Measurements from ENCODE around the gene WNT9A. TPM values are rescaled to one million over a fixed set of nuclear protein-coding genes. Genes with fewer than 3 reads are reported as not detected.

WNT9A gene
- total and polyA plus RNA-seq, 12 donors, result 0.18 to 2.9 (median 1.0) TPM

- Histone ChIP-seq H3K27ac (no peak overlapping the region), H3K4me1 (replicated peaks in 1 of 2) (no peaks in the 10 kb centered on the region), H3K27me3 (no peaks in the 10 kb centered on the region), H3K9me3 (replicated peaks in 1 of 3) (no peaks in the 10 kb centered on the region), H3K4me3 (no peak overlapping the region), H3K36me3 (replicated peaks in 1 of 2) (no peaks in the 10 kb centered on the region)
- WGBS, 4 donors, result 55 to 70% (median 63%) methylated on average over 3 of the region's 3 CpGs
- TF ChIP-seq POLR2A (IDR thresholded peaks at IDR 0.05) (no peak), CTCF (IDR thresholded peaks at IDR 0.05) (no peak)
- DNase-seq, result no peak
- intact Hi-C loops (cut with DNase I), result no loop called here
Measured at GRCh38 chr1:227870366-227870765, 77.4 kb downstream of the WNT9A start.

GRCh38 chr1:227869851-227870305 is 77.9 kb downstream of the WNT9A start:
- Histone ChIP-seq H3K27me3 (no peaks in the 10 kb centered on the region), H3K4me3 (no peak overlapping the region), H3K36me3 (replicated peaks in 1 of 2) (no peaks in the 10 kb centered on the region), H3K9me3 (replicated peaks in 1 of 3) (no peaks in the 10 kb centered on the region), H3K27ac (no peak overlapping the region), H3K4me1 (replicated peaks in 1 of 2) (no peaks in the 10 kb centered on the region)
- WGBS, 4 donors, result 64 to 77% (median 72%) methylated on average over 5 of the region's 5 CpGs
- intact Hi-C loops (cut with DNase I), result no loop called here
- TF ChIP-seq POLR2A (IDR thresholded peaks at IDR 0.05), result no peak
- no peak for DNase-seq

GRCh38 chr1:227869279-227869842 is 78.4 kb downstream of the WNT9A start:
- TF ChIP-seq CTCF (IDR thresholded peaks at IDR 0.05) (no peak), POLR2A (IDR thresholded peaks at IDR 0.05) (no peak)
- Histone ChIP-seq H3K9me3 (replicated peaks in 1 of 3) (no peaks in the 10 kb centered on the region), H3K36me3 (replicated peaks in 1 of 2) (no peaks in the 10 kb centered on the region), H3K27ac (no peak overlapping the region), H3K4me3 (no peak overlapping the region), H3K27me3 (no peaks in the 10 kb centered on the region), H3K4me1 (replicated peaks in 1 of 2) (no peaks in the 10 kb centered on the region)
- DNase-seq, result no peak
- 48 to 62% (median 57%) methylated on average over 4 to 5 of the region's 5 CpGs for WGBS, 4 donors
- intact Hi-C loops (cut with DNase I), result no loop called here

Small RNAs within 50 kb of the gene (microRNA-seq; reads per million reads assigned to microRNA genes)
- gene MIR5008, result 0 to 2.3 (median 0.38) reads per million in 3 donors

Small RNAs within 50 kb of the gene (small RNA-seq; reads per million reads assigned to genes)
- gene MIR5008, result 0 reads per million in 2 donors
- gene SEPT14P17, result 0 reads per million in 2 donors

Other genes starting within 250 kb of the WNT9A start
- gene JMJD4, start 212.6 kb downstream of the WNT9A start, total RNA-seq, result 10 to 100 TPM; 19.7 to 57.5 (median 29.2) TPM
- 10 to 100 TPM in 2 of 3 donors, 1 to 10 TPM in 1; 8.6 to 29.8 (median 25.7) TPM for gene JMJD4, start 212.6 kb downstream of the WNT9A start, polyA plus RNA-seq
- 100 to 1,000 TPM in 6 of 9 donors, 10 to 100 TPM in 3; 40.5 to 216 (median 109) TPM for gene SNAP47, start 212.5 kb downstream of the WNT9A start, total RNA-seq
- 10 to 100 TPM; 24.5 to 52.8 (median 43.5) TPM for gene SNAP47, start 212.5 kb downstream of the WNT9A start, polyA plus RNA-seq
- not detected for gene PRSS38, start 132.3 kb downstream of the WNT9A start, total RNA-seq
- not detected for gene PRSS38, start 132.3 kb downstream of the WNT9A start, polyA plus RNA-seq
- gene WNT3A, start 59.1 kb upstream of the WNT9A start, total RNA-seq, result not detected
- not detected for gene WNT3A, start 59.1 kb upstream of the WNT9A start, polyA plus RNA-seq
- gene ARF1, start 134.8 kb upstream of the WNT9A start, total RNA-seq, result 100 to 1,000 TPM; 200 to 611 (median 378) TPM
- gene ARF1, start 134.8 kb upstream of the WNT9A start, polyA plus RNA-seq, result 100 to 1,000 TPM; 274 to 510 (median 384) TPM
- 10 to 100 TPM in 7 of 9 donors, 1 to 10 TPM in 2; 8.0 to 24.8 (median 14.0) TPM for gene C1orf35, start 155.4 kb upstream of the WNT9A start, total RNA-seq
- 10 to 100 TPM in 2 of 3 donors, 1 to 10 TPM in 1; 5.0 to 42.0 (median 36.0) TPM for gene C1orf35, start 155.4 kb upstream of the WNT9A start, polyA plus RNA-seq
- gene MRPL55, start 161.4 kb upstream of the WNT9A start, total RNA-seq, result 100 to 1,000 TPM in 2 of 9 donors, 10 to 100 TPM in 7; 56.4 to 120 (median 67.6) TPM
- gene MRPL55, start 161.4 kb upstream of the WNT9A start, polyA plus RNA-seq, result 100 to 1,000 TPM in 2 of 3 donors, 10 to 100 TPM in 1; 25.1 to 309 (median 303) TPM
- 100 to 1,000 TPM; 162 to 427 (median 232) TPM for gene GUK1, start 192.3 kb upstream of the WNT9A start, total RNA-seq
- 100 to 1,000 TPM in 2 of 3 donors, 10 to 100 TPM in 1; 42.3 to 414 (median 388) TPM for gene GUK1, start 192.3 kb upstream of the WNT9A start, polyA plus RNA-seq
- 1 to 10 TPM in 7 of 9 donors, under 1 TPM in 2; 0.72 to 4.1 (median 1.2) TPM for gene GJC2, start 202.0 kb upstream of the WNT9A start, total RNA-seq
- gene GJC2, start 202.0 kb upstream of the WNT9A start, polyA plus RNA-seq, result 1 to 10 TPM in 2 of 3 donors, under 1 TPM in 1; 0.05 to 2.1 (median 1.8) TPM
- 10 to 100 TPM in 8 of 9 donors, 1 to 10 TPM in 1; 6.2 to 40.6 (median 16.1) TPM for gene IBA57, start 217.9 kb upstream of the WNT9A start, total RNA-seq
- 1 to 10 TPM; 1.4 to 3.8 (median 2.9) TPM for gene IBA57, start 217.9 kb upstream of the WNT9A start, polyA plus RNA-seq